Measurements from ENCODE around the gene MRGPRD. TPM values are rescaled to one million over a fixed set of nuclear protein-coding genes. Genes with fewer than 3 reads are reported as not detected.
A peak's percentile ranks its signal among the peaks of the same experiment; 100 is the strongest.

MRGPRD gene
- total RNA-seq, 1 donor from 2014 or later = not detected

- TF ChIP-seq CTCF (conservative IDR thresholded peaks at IDR 0.05) = no peak
- H3K27me3 Mint-ChIP-seq = peaks cover 6% of the 10 kb centered on the region
- H3K27ac Mint-ChIP-seq = no peak overlapping the region
- H3K4me3 Mint-ChIP-seq = no peak overlapping the region
- no peaks in the 10 kb centered on the region for H3K36me3 Mint-ChIP-seq
- H3K9me3 Mint-ChIP-seq = no peaks in the 10 kb centered on the region
- H3K4me1 Mint-ChIP-seq (ENCODE audit: unreplicated experiment) = peaks cover 10% of the 10 kb centered on the region
- peak; percentile 61 for DNase-seq (ENCODE audit: extremely low spot score, unreplicated experiment)
Measured at GRCh38 chr11:68978931-68979594, 1.7 kb downstream of the MRGPRD start.

- no peak overlapping the region for H3K4me3 Mint-ChIP-seq
- peaks cover 14% of the 10 kb centered on the region for H3K4me1 Mint-ChIP-seq (ENCODE audit: unreplicated experiment)
- H3K27me3 Mint-ChIP-seq = peaks cover 6% of the 10 kb centered on the region
- H3K27ac Mint-ChIP-seq = no peak overlapping the region
- DNase-seq (ENCODE audit: extremely low spot score, unreplicated experiment) = no peak
- TF ChIP-seq CTCF (conservative IDR thresholded peaks at IDR 0.05) = no peak
- no peaks in the 10 kb centered on the region for H3K9me3 Mint-ChIP-seq
- no peaks in the 10 kb centered on the region for H3K36me3 Mint-ChIP-seq
Measured at GRCh38 chr11:68978626-68978930, 2.2 kb downstream of the MRGPRD start.

- H3K27ac Mint-ChIP-seq = no peak overlapping the region
- DNase-seq (ENCODE audit: extremely low spot score, unreplicated experiment) = no peak
- H3K9me3 Mint-ChIP-seq = no peaks in the 10 kb centered on the region
- no peaks in the 10 kb centered on the region for H3K36me3 Mint-ChIP-seq
- no peak for TF ChIP-seq CTCF (conservative IDR thresholded peaks at IDR 0.05)
- peaks cover 20% of the 10 kb centered on the region for H3K4me1 Mint-ChIP-seq (ENCODE audit: unreplicated experiment)
- H3K27me3 Mint-ChIP-seq = peaks cover 6% of the 10 kb centered on the region
- no peak overlapping the region for H3K4me3 Mint-ChIP-seq
Measured at GRCh38 chr11:68977781-68978625, 2.8 kb downstream of the MRGPRD start.

GRCh38 chr11:68976563-68976962 lies 4.2 kb downstream of the MRGPRD start:
- no peak overlapping the region for H3K4me3 Mint-ChIP-seq
- no peaks in the 10 kb centered on the region for H3K36me3 Mint-ChIP-seq
- H3K9me3 Mint-ChIP-seq = no peaks in the 10 kb centered on the region
- no peak overlapping the region for H3K27ac Mint-ChIP-seq
- peaks cover 27% of the 10 kb centered on the region for H3K4me1 Mint-ChIP-seq (ENCODE audit: unreplicated experiment)
- TF ChIP-seq CTCF (conservative IDR thresholded peaks at IDR 0.05) = no peak
- peaks cover under 1% of the 10 kb centered on the region for H3K27me3 Mint-ChIP-seq
- DNase-seq (ENCODE audit: extremely low spot score, unreplicated experiment) = no peak

GRCh38 chr11:68976095-68976494 lies 4.7 kb downstream of the MRGPRD start:
- H3K27me3 Mint-ChIP-seq = no peaks in the 10 kb centered on the region
- no peak for TF ChIP-seq CTCF (conservative IDR thresholded peaks at IDR 0.05)
- no peaks in the 10 kb centered on the region for H3K9me3 Mint-ChIP-seq
- no peak overlapping the region for H3K4me3 Mint-ChIP-seq
- DNase-seq (ENCODE audit: extremely low spot score, unreplicated experiment) = no peak
- H3K36me3 Mint-ChIP-seq = no peaks in the 10 kb centered on the region
- H3K4me1 Mint-ChIP-seq (ENCODE audit: unreplicated experiment) = peaks cover 27% of the 10 kb centered on the region
- H3K27ac Mint-ChIP-seq = no peak overlapping the region

Data from type B pancreatic cell (in vitro differentiated cells).